ENCODE results near the gene AP4B1. TPM values are rescaled to one million over a fixed set of nuclear protein-coding genes. Genes with fewer than 3 reads are reported as not detected.

The AP4B1 gene
- polyA plus RNA-seq, 1 experiment: 16.5 TPM

DNA sequence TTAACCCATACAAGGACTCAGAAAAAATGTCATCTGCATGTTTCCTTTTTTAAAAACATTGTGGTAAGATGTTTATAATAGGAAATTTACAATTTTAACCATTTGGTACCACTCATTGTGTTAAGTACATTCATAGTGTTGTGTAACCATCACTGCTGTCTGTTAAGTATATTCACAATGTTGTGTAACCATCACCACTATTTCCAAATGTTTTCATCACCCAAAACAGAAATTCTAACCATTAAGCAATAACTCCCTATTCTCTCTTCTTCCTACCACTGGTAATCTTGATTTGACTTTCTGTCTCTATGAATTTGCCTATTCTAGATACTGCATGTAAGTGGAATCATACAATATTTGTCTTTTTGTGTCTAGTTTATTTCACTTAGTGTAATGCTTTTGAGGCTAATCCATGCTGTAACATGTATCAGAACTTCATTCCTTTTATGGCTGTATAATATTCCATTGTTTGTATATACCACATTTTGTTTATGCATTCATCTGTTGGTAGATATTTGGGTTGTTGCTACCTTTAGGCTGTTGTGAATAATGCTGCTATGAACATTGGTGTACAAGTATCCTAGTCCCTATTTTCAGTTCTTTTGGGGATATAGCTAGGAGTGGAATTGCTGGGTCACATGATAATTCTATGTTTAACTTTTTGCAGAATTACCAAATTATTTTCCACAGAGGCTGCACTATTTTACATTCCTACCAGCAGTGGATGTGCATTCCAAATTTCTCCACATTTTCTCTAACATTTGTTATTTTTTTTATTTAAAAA is 38.6 kb upstream of the AP4B1 start:
- TF ChIP-seq CTCF (IDR thresholded peaks at IDR 0.05; ENCODE audit: low read depth, low read length): 0 out of 2 replicates have a peak, but pooled peaks have one; percentile 6
- CTCF ChIA-PET: interaction anchor here (0.5 to 1.6 kb wide), 3 partner anchors 20 to 1235 kb away, joined by 3 to 5 read pairs (median 4); no protein-coding TSS in a partner anchor
- Histone ChIP-seq H3K27me3 (ENCODE audit: control insufficient read depth, insufficient read depth, low read length) (no peaks in the 10 kb centered on the region), H3K9me3 (ENCODE audit: control insufficient read depth, insufficient read depth, low read length) (no peaks in the 10 kb centered on the region), H3K4me3 (ENCODE audit: low read depth, low read length) (no peak overlapping the region), H3K27ac (ENCODE audit: low read depth, low read length) (no peak overlapping the region)
- POLR2A ChIA-PET: no interaction called here
- no peak for DNase-seq (ENCODE audit: low read depth, low spot score)

- POLR2A ChIA-PET: no interaction called here
- no peak for TF ChIP-seq CTCF (IDR thresholded peaks at IDR 0.05; ENCODE audit: low read depth, low read length)
- CTCF ChIA-PET: interaction anchor here (0.6 to 1.6 kb wide), 2 partner anchors 21 to 869 kb away, joined by 4 to 5 read pairs; no protein-coding TSS in a partner anchor
- no peaks in the 10 kb centered on the region for H3K27me3 ChIP-seq (ENCODE audit: control insufficient read depth, insufficient read depth, low read length)
- DNase-seq (ENCODE audit: low read depth, low spot score): no peak
- H3K9me3 ChIP-seq (ENCODE audit: control insufficient read depth, insufficient read depth, low read length): no peaks in the 10 kb centered on the region
- no peak overlapping the region for H3K27ac ChIP-seq (ENCODE audit: low read depth, low read length)
- no peak overlapping the region for H3K4me3 ChIP-seq (ENCODE audit: low read depth, low read length)
Observed at GRCh38 chr1:113942527-113942926, 37.9 kb upstream of the AP4B1 start.

GRCh38 chr1:113941245-113941559 is 36.6 kb upstream of the AP4B1 start:
- Histone ChIP-seq H3K9me3 (ENCODE audit: control insufficient read depth, insufficient read depth, low read length) (no peaks in the 10 kb centered on the region), H3K27ac (ENCODE audit: low read depth, low read length) (no peak overlapping the region), H3K4me3 (ENCODE audit: low read depth, low read length) (no peak overlapping the region), H3K27me3 (ENCODE audit: control insufficient read depth, insufficient read depth, low read length) (no peaks in the 10 kb centered on the region)
- ChIA-PET CTCF (interaction anchor here (2.1 kb wide), 1 partner anchor 36 kb away, joined by 4 read pairs; no protein-coding TSS in a partner anchor), POLR2A (no interaction called here)
- DNase-seq (ENCODE audit: low read depth, low spot score): no peak
- no peak for TF ChIP-seq CTCF (IDR thresholded peaks at IDR 0.05; ENCODE audit: low read depth, low read length)

GRCh38 chr1:113940365-113941244 is 36.0 kb upstream of the AP4B1 start:
- POLR2A ChIA-PET: no interaction called here

More at GRCh38 chr1:113940365-113941244, 36.0 kb upstream of the AP4B1 start:
- CTCF ChIA-PET: interaction anchor here (2.1 kb wide), 1 partner anchor 37 kb away, joined by 4 read pairs; no protein-coding TSS in a partner anchor
- Histone ChIP-seq H3K9me3 (ENCODE audit: control insufficient read depth, insufficient read depth, low read length) (no peaks in the 10 kb centered on the region), H3K27ac (ENCODE audit: low read depth, low read length) (no peak overlapping the region), H3K27me3 (ENCODE audit: control insufficient read depth, insufficient read depth, low read length) (no peaks in the 10 kb centered on the region), H3K4me3 (ENCODE audit: low read depth, low read length) (no peak overlapping the region)
- DNase-seq (ENCODE audit: low read depth, low spot score): no peak
- no peak for TF ChIP-seq CTCF (IDR thresholded peaks at IDR 0.05; ENCODE audit: low read depth, low read length)

Data from AG04450 (cell line).